PFSK-1 (cell line): ENCODE measurements around the gene FOSL1.

Source experiments
- FOXP2 ChIP-seq: optimal IDR thresholded peaks from 2 replicates; pipeline ENCODE3; 2011; ENCODE audit warnings: borderline replicate concordance, control low read depth, inconsistent platforms; ENCODE audit not compliant: insufficient read depth; ENCODE audit errors: extremely low read length, extremely low read depth
- POLR2AphosphoS5 ChIP-seq: IDR thresholded peaks from 2 replicates; pipeline ENCODE4 v1.6.1; 2012; ENCODE audit warnings: low read depth, mild to moderate bottlenecking, control low read depth, low read length, moderate library complexity
- REST ChIP-seq, 2 experiments: IDR thresholded peaks; 2 replicates each; pipeline versions ENCODE4 v1.6.1 to v1.8.0; 2011 to 2012; ENCODE audit warnings: low read depth in 2 of 2, low read length in 2 of 2, control low read depth in 1 of 2, inconsistent platforms in 1 of 2, mild to moderate bottlenecking in 1 of 2, moderate library complexity in 1 of 2; ENCODE audit not compliant: insufficient read depth in 1 of 2

- no peak for TF ChIP-seq POLR2AphosphoS5
- TF ChIP-seq FOXP2 = no peak
- TF ChIP-seq REST (IDR thresholded peaks at IDR 0.05; ENCODE audit: insufficient read depth in 1 of 2, low read depth in 2 of 2, low read length in 2 of 2) = no peak
Measured at GRCh38 chr11:65907878-65908277, 7.7 kb upstream of the FOSL1 start.
